Heart right ventricle (tissue), 16 donors: Measurements from ENCODE around the gene LTBP1. TPM values are rescaled to one million over a fixed set of nuclear protein-coding genes. Genes with fewer than 3 reads are reported as not detected.
"Not testable (repeated sequence)": the region's sequence is repeated elsewhere in the genome, so short reads cannot be mapped to it uniquely, and the experiment has no call there.

Experiments
- ATAC-seq, 8 donors: fragments of 200-7000 bp; cut with Tn5 transposase; one replicate each; pipeline ENCODE4 v1.9.1; 2020; ENCODE audit warnings: mild to moderate bottlenecking in 8 of 8, moderate library complexity in 8 of 8, moderate number of reproducible peaks in 1 of 8
- DNase-seq, 2 donors: peaks; one replicate each; pipeline ENCODE4 v3.0.0-alpha.2; 2020
- H3K27ac ChIP-seq, 10 donors: fragments of 200-600 bp; sonication (generic) in 2 of 10; one replicate each; pipeline versions ENCODE4 v1.5.0 to v1.8.0; 2020 to 2022; ENCODE audit warnings: mild to moderate bottlenecking in 3 of 10
- H3K27me3 ChIP-seq, 7 donors: fragments of 200-600 bp; one replicate each; pipeline ENCODE4 v1.8.0; 2021 to 2022; ENCODE audit warnings: mild to moderate bottlenecking in 2 of 7
- H3K36me3 ChIP-seq, 9 donors: fragments of 200-600 bp; sonication (generic) in 1 of 9; one replicate each; pipeline versions ENCODE4 v1.5.0 to v1.8.0; 2020 to 2022; ENCODE audit warnings: mild to moderate bottlenecking in 2 of 9
- H3K4me1 ChIP-seq, 9 donors: fragments of 200-600 bp; sonication (generic) in 1 of 9; one replicate each; pipeline versions ENCODE4 v1.5.0 to v1.8.0; 2020 to 2022; ENCODE audit warnings: mild to moderate bottlenecking in 4 of 9
- H3K4me3 ChIP-seq, 10 donors: fragments of 200-600 bp; sonication (generic) in 2 of 10; one replicate each; pipeline versions ENCODE4 v1.5.0 to v1.8.0; 2020 to 2022; ENCODE audit warnings: mild to moderate bottlenecking in 7 of 10, moderate library complexity in 2 of 10
- H3K9me3 ChIP-seq, 11 donors: fragments of 200-600 bp in 10 of 11; sonication (generic) in 2 of 11; one replicate each; pipeline versions ENCODE4 v1.5.0 to v1.8.0; 2013 to 2022; ENCODE audit warnings: mild to moderate bottlenecking in 2 of 11, control low read depth in 1 of 11, moderate library complexity in 1 of 11
- WGBS, 2 donors: extraction: QIAGEN DNeasy Blood & Tissue Kit; methylation state at CpG; one replicate each; pipeline ENCODE4 v1.1.7; 2013; ENCODE audit warnings: inconsistent platforms in 1 of 2; 5-methylcytosine and 5-hydroxymethylcytosine counted together
- intact Hi-C, 10 donors: fragments of 100-400 bp; cut with DNase I; formaldehyde crosslinking; loops; one replicate each; pipeline versions ENCODE4 v1.11.1 to v1.14.2; 2022
- polyA plus RNA-seq, 2 donors: library from polyadenylated mRNA; stranded (reverse); fragments of 200-250 nt; gene quantifications; one replicate each; pipeline ENCODE4 v1.2.3, GENCODE V29; 2013
- total RNA-seq, 10 donors: library from RNA; stranded (reverse); fragmentation: NEBNext Ultra II Directional in 3 of 10; extraction: Animal tissue kit (Norgen Biotek cat#: 25700) in 3 of 10; gene quantifications; one replicate each; pipeline versions ENCODE4 v1.2.1 to v1.2.4, GENCODE V29; 2021 to 2023
- TF ChIP-seq, protein P1 (sequence below), 9 donors: fragments of 200-600 bp; sonication (generic) in 2 of 9; IDR thresholded peaks; one replicate each; pipeline versions ENCODE4 v1.5.0 to v1.8.0; 2021 to 2022; ENCODE audit warnings: antibody characterized with exemption in 9 of 9, mild to moderate bottlenecking in 5 of 9, moderate library complexity in 1 of 9
- donor health status: Arrhythmogenic right ventricular cardiomyopathy.
- donor health status: ischemic (EF 13 %, LVEDD 7.1; RV severe dilation, severe dysfunction).
- donor health status: healthy with polysubstance abuse.
- donor health status: DM: no; HTN: yes; CAD: no.
- donor health status: DM: no; HTN: no; CAD: no.
- donor health status: ischemic (EF 25% LVEDD 6.9; RV normal size, moderate dysfunction).
- donor health status: ischemic (EF 25% LVEDD 5.7; RV mildly dilated, moderate dysfunction).
- donor health status: healthy.
- donor health status: DM: yes; HTN: yes; CAD: no.
- donor health status: Ischemic cardiomyopathy.
- donor health status: ischemic (EF 35%, LVEDD 5.7; RV mildly dilated, moderate dysfunction).
- donor health status: nonischemic (EF 11% LVEDD 7.7; RV severe dilation, severe dysfunction).
- donor health status: DM: yes; HTN: yes; CAD: no.
- donor health status: PGD.
- donor health status: ischemic (EF 29% LVEDD 5.4; RV normal size, mild dysfunction).
- donor health status: nonischemic (EF 23%, LVEDD 6.1; RV moderate dilation, normal function).

LTBP1 gene
- total and polyA plus RNA-seq, 12 donors, result 22.4 to 164 (median 84.3) TPM

DNA sequence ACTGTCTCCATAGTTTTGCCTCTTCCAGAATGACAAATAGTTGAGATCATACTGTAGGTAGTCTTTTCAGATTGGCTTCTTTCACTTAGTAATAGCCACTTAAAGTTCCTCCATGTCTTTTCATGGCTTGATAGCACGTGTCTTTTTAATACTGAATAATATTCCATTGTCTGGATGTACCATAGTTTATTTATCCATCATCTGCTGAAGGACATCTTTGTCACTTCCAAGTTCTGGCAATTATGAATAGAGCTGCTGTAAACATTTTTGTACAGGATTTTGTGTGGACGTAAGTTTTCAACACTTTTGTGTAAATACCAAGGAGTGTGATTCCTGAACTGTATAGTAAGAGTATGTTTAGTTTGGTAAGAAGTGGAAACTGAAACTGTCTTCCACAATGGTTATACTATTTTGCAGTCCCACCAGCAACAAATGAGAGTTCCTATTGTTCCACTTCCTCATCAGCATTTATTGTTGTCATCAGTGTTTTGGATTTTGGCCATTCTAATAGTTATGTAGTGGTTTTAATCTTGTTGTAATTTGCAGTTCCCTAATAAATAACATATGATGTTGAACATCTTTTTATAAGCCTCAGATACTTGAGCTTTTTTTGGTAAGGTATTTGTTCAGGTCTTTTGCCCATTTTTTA, 18.9 kb downstream of the LTBP1 start:
- ATAC-seq, result peak in 2 of 8 donors; percentile 38 to 40
- DNase-seq, result no peak
- peaks cover 0 to 46% (median 19%) of the 10 kb centered on the region in 9 donors for H3K4me1 ChIP-seq
- intact Hi-C loops, result loop anchor here in 1 of 10 donors (10.0 kb wide), 1 partner anchor 49 kb away; no protein-coding TSS in a partner anchor
- peak overlapping the region in 4 of 10 donors; percentile 8 to 64 (median 52) for H3K27ac ChIP-seq
- H3K36me3 ChIP-seq, result no peaks in the 10 kb centered on the region
- WGBS, 2 donors, result 53 to 75% methylated on average over 2 of the region's 2 CpGs
- no peak overlapping the region for H3K4me3 ChIP-seq
- peaks cover 0 to 9% (median 0%) of the 10 kb centered on the region in 11 donors for H3K9me3 ChIP-seq
- H3K27me3 ChIP-seq, result no peaks in the 10 kb centered on the region
- TF ChIP-seq, protein P1, sequence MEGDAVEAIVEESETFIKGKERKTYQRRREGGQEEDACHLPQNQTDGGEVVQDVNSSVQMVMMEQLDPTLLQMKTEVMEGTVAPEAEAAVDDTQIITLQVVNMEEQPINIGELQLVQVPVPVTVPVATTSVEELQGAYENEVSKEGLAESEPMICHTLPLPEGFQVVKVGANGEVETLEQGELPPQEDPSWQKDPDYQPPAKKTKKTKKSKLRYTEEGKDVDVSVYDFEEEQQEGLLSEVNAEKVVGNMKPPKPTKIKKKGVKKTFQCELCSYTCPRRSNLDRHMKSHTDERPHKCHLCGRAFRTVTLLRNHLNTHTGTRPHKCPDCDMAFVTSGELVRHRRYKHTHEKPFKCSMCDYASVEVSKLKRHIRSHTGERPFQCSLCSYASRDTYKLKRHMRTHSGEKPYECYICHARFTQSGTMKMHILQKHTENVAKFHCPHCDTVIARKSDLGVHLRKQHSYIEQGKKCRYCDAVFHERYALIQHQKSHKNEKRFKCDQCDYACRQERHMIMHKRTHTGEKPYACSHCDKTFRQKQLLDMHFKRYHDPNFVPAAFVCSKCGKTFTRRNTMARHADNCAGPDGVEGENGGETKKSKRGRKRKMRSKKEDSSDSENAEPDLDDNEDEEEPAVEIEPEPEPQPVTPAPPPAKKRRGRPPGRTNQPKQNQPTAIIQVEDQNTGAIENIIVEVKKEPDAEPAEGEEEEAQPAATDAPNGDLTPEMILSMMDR (IDR thresholded peaks at IDR 0.05), result no peak

GRCh38 chr2:32969444-32970162, 22.9 kb downstream of the LTBP1 start:
- intact Hi-C loops, result loop anchor here in 1 of 10 donors (10.0 kb wide), 1 partner anchor 45 kb away; no protein-coding TSS in a partner anchor
- H3K4me1 ChIP-seq, result peaks cover 0 to 41% (median 15%) of the 10 kb centered on the region in 9 donors
- H3K4me3 ChIP-seq, result no peak overlapping the region
- 96 to 97% methylated on average over 2 of the region's 2 CpGs for WGBS, 2 donors
- no peaks in the 10 kb centered on the region for H3K27me3 ChIP-seq
- TF ChIP-seq, protein P1 (IDR thresholded peaks at IDR 0.05), result no peak
- H3K27ac ChIP-seq, result no peak overlapping the region
- H3K36me3 ChIP-seq, result no peaks in the 10 kb centered on the region
- ATAC-seq (no peak), DNase-seq (no peak)
- peaks cover 0 to 13% (median 0%) of the 10 kb centered on the region in 11 donors for H3K9me3 ChIP-seq

DNA sequence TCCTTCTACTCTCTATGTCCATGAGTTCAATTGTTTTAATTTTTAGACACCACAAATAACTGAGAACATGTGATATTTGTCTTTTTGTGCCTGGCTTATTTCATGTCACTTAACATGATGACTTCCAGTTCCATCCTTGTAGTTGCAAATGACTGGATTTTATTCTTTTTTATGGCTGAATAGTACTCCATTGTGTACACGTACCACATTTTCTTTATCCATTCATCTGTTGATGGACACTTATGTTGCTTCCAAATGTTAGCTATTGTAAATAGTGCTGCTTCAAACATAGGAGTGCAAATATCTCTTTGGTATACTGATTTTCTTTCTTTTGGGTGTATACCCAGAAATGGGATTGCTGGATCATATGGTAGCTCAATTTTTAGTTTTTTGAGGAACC, 27.0 kb downstream of the LTBP1 start:
- Histone ChIP-seq H3K4me1 (peaks cover 4 to 34% (median 14%) of the 10 kb centered on the region in 9 donors), H3K9me3 (peaks cover 0 to 19% (median 0%) of the 10 kb centered on the region in 11 donors)
- H3K4me3 ChIP-seq, ATAC-seq, H3K36me3 ChIP-seq, DNase-seq, H3K27ac ChIP-seq, H3K27me3 ChIP-seq, intact Hi-C loops: not testable (repeated sequence)
- 97% methylated on average over 1 of the region's 1 CpG for WGBS, 2 donors

DNA sequence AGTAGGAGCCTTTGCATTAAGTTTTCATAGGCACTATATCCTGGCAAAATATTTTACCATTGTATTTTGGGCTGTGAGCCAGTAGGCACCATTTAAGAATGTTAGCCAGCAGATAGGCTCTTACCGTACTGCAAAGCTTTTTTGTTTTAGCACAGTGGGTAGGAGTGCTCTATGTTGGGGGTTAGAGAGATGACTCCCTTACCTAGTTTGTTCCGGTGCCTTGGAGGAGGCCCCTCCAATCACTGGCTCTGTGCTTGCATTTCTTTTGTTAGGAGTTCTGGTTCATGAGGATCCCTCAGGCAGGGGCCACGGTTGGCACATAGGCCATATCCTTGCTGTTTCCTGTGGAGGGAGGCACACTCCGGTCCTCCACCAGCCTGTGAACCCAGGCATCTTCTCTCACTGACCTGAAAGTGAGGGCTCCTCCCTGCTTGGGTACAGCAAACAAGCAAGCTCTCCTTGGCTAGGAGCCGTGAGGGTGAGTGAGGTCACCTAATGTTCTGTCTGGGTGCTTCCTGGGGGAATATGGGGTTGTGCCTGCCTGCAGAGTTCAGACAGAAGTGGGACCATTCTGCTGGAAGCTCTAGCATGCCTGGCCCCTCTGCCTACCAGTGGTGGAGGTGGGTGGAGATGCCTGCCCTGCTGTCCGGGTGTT, 29.8 kb downstream of the LTBP1 start:
- DNase-seq, result no peak
- H3K4me3 ChIP-seq, result no peak overlapping the region
- WGBS, 2 donors, result 75 to 77% methylated on average over 6 of the region's 6 CpGs
- H3K9me3 ChIP-seq, result peaks cover 0 to 19% (median 0%) of the 10 kb centered on the region in 11 donors
- peak overlapping the region in 6 of 10 donors; percentile 0 to 60 (median 34) for H3K27ac ChIP-seq
- no peaks in the 10 kb centered on the region for H3K27me3 ChIP-seq
- peaks cover 4 to 33% (median 14%) of the 10 kb centered on the region in 9 donors for H3K4me1 ChIP-seq
- no peaks in the 10 kb centered on the region for H3K36me3 ChIP-seq
- TF ChIP-seq, protein P1 (IDR thresholded peaks at IDR 0.05), result no peak
- ATAC-seq, result peak; percentile 20 to 69 (median 38)
- intact Hi-C loops, result no loop called here
